Measurements from ENCODE around the gene KSR1.

The KSR1 gene

GRCh38 chr17:27522028-27522635, 65.9 kb downstream of the KSR1 start:
- Histone ChIP-seq H3K9ac (ENCODE audit: low read length) (no peak overlapping the region), H3K27ac (ENCODE audit: low read depth, low read length) (no peak overlapping the region), H3K4me3 (ENCODE audit: low read length) (no peak overlapping the region), H3K36me3 (ENCODE audit: control insufficient read depth, insufficient read depth, low read length) (no peaks in the 10 kb centered on the region), H3K4me1 (ENCODE audit: control insufficient read depth, insufficient read depth, low read length) (peaks cover 20% of the 10 kb centered on the region), H3K27me3 (ENCODE audit: control insufficient read depth, insufficient read depth, low read length) (no peaks in the 10 kb centered on the region)

- peaks cover 20% of the 10 kb centered on the region for H3K4me1 ChIP-seq (ENCODE audit: control insufficient read depth, insufficient read depth, low read length)
- no peaks in the 10 kb centered on the region for H3K27me3 ChIP-seq (ENCODE audit: control insufficient read depth, insufficient read depth, low read length)
- no peaks in the 10 kb centered on the region for H3K36me3 ChIP-seq (ENCODE audit: control insufficient read depth, insufficient read depth, low read length)
- no peak overlapping the region for H3K9ac ChIP-seq (ENCODE audit: low read length)
- H3K27ac ChIP-seq (ENCODE audit: low read depth, low read length): no peak overlapping the region
- no peak overlapping the region for H3K4me3 ChIP-seq (ENCODE audit: low read length)
Measured at GRCh38 chr17:27523712-27524111, 67.5 kb downstream of the KSR1 start.

GRCh38 chr17:27524594-27524993, 68.3 kb downstream of the KSR1 start:
- H3K27ac ChIP-seq (ENCODE audit: low read depth, low read length): no peak overlapping the region
- no peaks in the 10 kb centered on the region for H3K27me3 ChIP-seq (ENCODE audit: control insufficient read depth, insufficient read depth, low read length)
- H3K36me3 ChIP-seq (ENCODE audit: control insufficient read depth, insufficient read depth, low read length): no peaks in the 10 kb centered on the region
- peaks cover 17% of the 10 kb centered on the region for H3K4me1 ChIP-seq (ENCODE audit: control insufficient read depth, insufficient read depth, low read length)
- H3K4me3 ChIP-seq (ENCODE audit: low read length): no peak overlapping the region
- no peak overlapping the region for H3K9ac ChIP-seq (ENCODE audit: low read length)

GRCh38 chr17:27525316-27525715, 69.1 kb downstream of the KSR1 start:
- H3K27me3 ChIP-seq (ENCODE audit: control insufficient read depth, insufficient read depth, low read length): no peaks in the 10 kb centered on the region
- peaks cover 17% of the 10 kb centered on the region for H3K4me1 ChIP-seq (ENCODE audit: control insufficient read depth, insufficient read depth, low read length)
- no peaks in the 10 kb centered on the region for H3K36me3 ChIP-seq (ENCODE audit: control insufficient read depth, insufficient read depth, low read length)
- H3K9ac ChIP-seq (ENCODE audit: low read length): no peak overlapping the region
- no peak overlapping the region for H3K27ac ChIP-seq (ENCODE audit: low read depth, low read length)
- no peak overlapping the region for H3K4me3 ChIP-seq (ENCODE audit: low read length)

- H3K27me3 ChIP-seq (ENCODE audit: control insufficient read depth, insufficient read depth, low read length): no peaks in the 10 kb centered on the region
- H3K4me3 ChIP-seq (ENCODE audit: low read length): no peak overlapping the region
- H3K27ac ChIP-seq (ENCODE audit: low read depth, low read length): no peak overlapping the region
- H3K4me1 ChIP-seq (ENCODE audit: control insufficient read depth, insufficient read depth, low read length): peaks cover 13% of the 10 kb centered on the region
- no peak overlapping the region for H3K9ac ChIP-seq (ENCODE audit: low read length)
- no peaks in the 10 kb centered on the region for H3K36me3 ChIP-seq (ENCODE audit: control insufficient read depth, insufficient read depth, low read length)
Measured at GRCh38 chr17:27525836-27526603, 69.8 kb downstream of the KSR1 start.

- no peaks in the 10 kb centered on the region for H3K27me3 ChIP-seq (ENCODE audit: control insufficient read depth, insufficient read depth, low read length)
- H3K36me3 ChIP-seq (ENCODE audit: control insufficient read depth, insufficient read depth, low read length): no peaks in the 10 kb centered on the region
- no peak overlapping the region for H3K9ac ChIP-seq (ENCODE audit: low read length)
- no peak overlapping the region for H3K27ac ChIP-seq (ENCODE audit: low read depth, low read length)
- no peak overlapping the region for H3K4me3 ChIP-seq (ENCODE audit: low read length)
- peaks cover 12% of the 10 kb centered on the region for H3K4me1 ChIP-seq (ENCODE audit: control insufficient read depth, insufficient read depth, low read length)
Measured at GRCh38 chr17:27526604-27527002, 70.4 kb downstream of the KSR1 start.

- Histone ChIP-seq H3K9ac (ENCODE audit: low read length) (no peak overlapping the region), H3K4me1 (ENCODE audit: control insufficient read depth, insufficient read depth, low read length) (peaks cover 11% of the 10 kb centered on the region), H3K27ac (ENCODE audit: low read depth, low read length) (no peak overlapping the region)
Measured at GRCh38 chr17:27529230-27529796, 73.1 kb downstream of the KSR1 start.

GRCh38 chr17:27530764-27531391, 74.6 kb downstream of the KSR1 start:
- H3K36me3 ChIP-seq (ENCODE audit: control insufficient read depth, insufficient read depth, low read length): no peaks in the 10 kb centered on the region
- no peak overlapping the region for H3K9ac ChIP-seq (ENCODE audit: low read length)
- peaks cover 22% of the 10 kb centered on the region for H3K4me1 ChIP-seq (ENCODE audit: control insufficient read depth, insufficient read depth, low read length)
- H3K27me3 ChIP-seq (ENCODE audit: control insufficient read depth, insufficient read depth, low read length): no peaks in the 10 kb centered on the region
- no peak overlapping the region for H3K27ac ChIP-seq (ENCODE audit: low read depth, low read length)
- H3K4me3 ChIP-seq (ENCODE audit: low read length): no peak overlapping the region

More at GRCh38 chr17:27529230-27529796, 73.1 kb downstream of the KSR1 start:
- Histone ChIP-seq H3K27me3 (ENCODE audit: control insufficient read depth, insufficient read depth, low read length) (no peaks in the 10 kb centered on the region), H3K36me3 (ENCODE audit: control insufficient read depth, insufficient read depth, low read length) (no peaks in the 10 kb centered on the region), H3K4me3 (ENCODE audit: low read length) (no peak overlapping the region)

- no peak overlapping the region for H3K4me3 ChIP-seq (ENCODE audit: low read length)
- H3K9ac ChIP-seq (ENCODE audit: low read length): no peak overlapping the region
- no peak overlapping the region for H3K27ac ChIP-seq (ENCODE audit: low read depth, low read length)
- no peaks in the 10 kb centered on the region for H3K36me3 ChIP-seq (ENCODE audit: control insufficient read depth, insufficient read depth, low read length)
- no peaks in the 10 kb centered on the region for H3K27me3 ChIP-seq (ENCODE audit: control insufficient read depth, insufficient read depth, low read length)
- H3K4me1 ChIP-seq (ENCODE audit: control insufficient read depth, insufficient read depth, low read length): peaks cover 25% of the 10 kb centered on the region
Measured at GRCh38 chr17:27531469-27531961, 75.3 kb downstream of the KSR1 start.

GRCh38 chr17:27532269-27533263, 76.3 kb downstream of the KSR1 start:
- H3K9ac ChIP-seq (ENCODE audit: low read length): no peak overlapping the region
- no peak overlapping the region for H3K27ac ChIP-seq (ENCODE audit: low read depth, low read length)
- H3K4me1 ChIP-seq (ENCODE audit: control insufficient read depth, insufficient read depth, low read length): peaks cover 21% of the 10 kb centered on the region
- H3K36me3 ChIP-seq (ENCODE audit: control insufficient read depth, insufficient read depth, low read length): no peaks in the 10 kb centered on the region
- no peaks in the 10 kb centered on the region for H3K27me3 ChIP-seq (ENCODE audit: control insufficient read depth, insufficient read depth, low read length)
- H3K4me3 ChIP-seq (ENCODE audit: low read length): no peak overlapping the region

- no peaks in the 10 kb centered on the region for H3K27me3 ChIP-seq (ENCODE audit: control insufficient read depth, insufficient read depth, low read length)
- H3K4me1 ChIP-seq (ENCODE audit: control insufficient read depth, insufficient read depth, low read length): peaks cover 21% of the 10 kb centered on the region
- no peak overlapping the region for H3K4me3 ChIP-seq (ENCODE audit: low read length)
- H3K36me3 ChIP-seq (ENCODE audit: control insufficient read depth, insufficient read depth, low read length): no peaks in the 10 kb centered on the region
- no peak overlapping the region for H3K27ac ChIP-seq (ENCODE audit: low read depth, low read length)
- H3K9ac ChIP-seq (ENCODE audit: low read length): no peak overlapping the region
Measured at GRCh38 chr17:27533874-27534815, 77.9 kb downstream of the KSR1 start.
